Measurements from ENCODE around the gene PARD3. TPM values are rescaled to one million over a fixed set of nuclear protein-coding genes. Genes with fewer than 3 reads are reported as not detected.

PARD3 gene
- total RNA-seq, 1 experiment from 2014 or later = 154 TPM

GRCh38 chr10:34699904-34700517 is 115.1 kb downstream of the PARD3 start:
- Histone ChIP-seq H2AFZ (ENCODE audit: low read length) (no peak overlapping the region), H3F3A (ENCODE audit: low read length, unreplicated experiment) (peaks cover 22% of the 10 kb centered on the region), H4K20me1 (ENCODE audit: low read length) (peaks cover 33% of the 10 kb centered on the region), H3K4me1 (ENCODE audit: insufficient read depth, low read length) (peaks cover 60% of the 10 kb centered on the region), H3K27ac (ENCODE audit: low read length) (peak overlapping the region; percentile 66), H3K79me2 (ENCODE audit: low read length) (peaks cover 86% of the 10 kb centered on the region), H3K9me3 (ENCODE audit: low read length) (no peaks in the 10 kb centered on the region), H3K9me2 (replicated peaks; ENCODE audit: low read length) (no peaks in the 10 kb centered on the region), H3K4me3 (ENCODE audit: low read length) (peak overlapping the region; percentile 27; the same call in 1 of the 2 replicates), H3K9ac (ENCODE audit: low read length) (no peak overlapping the region), H3K36me3 (ENCODE audit: low read depth, low read length) (no peaks in the 10 kb centered on the region; the same call in 1 of the 2 replicates), H3K4me2 (ENCODE audit: low read length) (peak overlapping the region; percentile 68), H3K27me3 (ENCODE audit: low read length) (no peaks in the 10 kb centered on the region)
- ChIA-PET CTCF (interaction anchor here (0.7 kb wide), 1 partner anchor 854 kb away, joined by 5 read pairs; no protein-coding TSS in a partner anchor), POLR2A (ENCODE audit: unreplicated experiment) (no interaction called here)
- BruUV-seq (replicated peaks) = no TSS peak
- DNase-seq = peak; percentile 57
- TF ChIP-seq EZH2 (IDR thresholded peaks at IDR 0.05; ENCODE audit: low read length, unreplicated experiment) (no peak), EZH2phosphoT487 (IDR thresholded peaks at IDR 0.05; ENCODE audit: borderline replicate concordance, low read length) (no peak)
- TF ChIP-seq, protein P1, sequence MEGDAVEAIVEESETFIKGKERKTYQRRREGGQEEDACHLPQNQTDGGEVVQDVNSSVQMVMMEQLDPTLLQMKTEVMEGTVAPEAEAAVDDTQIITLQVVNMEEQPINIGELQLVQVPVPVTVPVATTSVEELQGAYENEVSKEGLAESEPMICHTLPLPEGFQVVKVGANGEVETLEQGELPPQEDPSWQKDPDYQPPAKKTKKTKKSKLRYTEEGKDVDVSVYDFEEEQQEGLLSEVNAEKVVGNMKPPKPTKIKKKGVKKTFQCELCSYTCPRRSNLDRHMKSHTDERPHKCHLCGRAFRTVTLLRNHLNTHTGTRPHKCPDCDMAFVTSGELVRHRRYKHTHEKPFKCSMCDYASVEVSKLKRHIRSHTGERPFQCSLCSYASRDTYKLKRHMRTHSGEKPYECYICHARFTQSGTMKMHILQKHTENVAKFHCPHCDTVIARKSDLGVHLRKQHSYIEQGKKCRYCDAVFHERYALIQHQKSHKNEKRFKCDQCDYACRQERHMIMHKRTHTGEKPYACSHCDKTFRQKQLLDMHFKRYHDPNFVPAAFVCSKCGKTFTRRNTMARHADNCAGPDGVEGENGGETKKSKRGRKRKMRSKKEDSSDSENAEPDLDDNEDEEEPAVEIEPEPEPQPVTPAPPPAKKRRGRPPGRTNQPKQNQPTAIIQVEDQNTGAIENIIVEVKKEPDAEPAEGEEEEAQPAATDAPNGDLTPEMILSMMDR (conservative IDR thresholded peaks at IDR 0.05; ENCODE audit: low read depth, low read length) = no peak
- ATAC-seq = no peak
- intact Hi-C loops (cut with micrococcal nuclease) = loop anchor here (1.0 kb wide), 3 partner anchors 10 to 32 kb away; no protein-coding TSS in a partner anchor

- peak overlapping the region; percentile 66 for H3K27ac ChIP-seq (ENCODE audit: low read length)
- H3K79me2 ChIP-seq (ENCODE audit: low read length) = peaks cover 79% of the 10 kb centered on the region
- no peak overlapping the region for H2AFZ ChIP-seq (ENCODE audit: low read length)
- H3K4me1 ChIP-seq (ENCODE audit: insufficient read depth, low read length) = peaks cover 59% of the 10 kb centered on the region
- no peak overlapping the region for H3K4me3 ChIP-seq (ENCODE audit: low read length)
- TF ChIP-seq EZH2phosphoT487 (IDR thresholded peaks at IDR 0.05; ENCODE audit: borderline replicate concordance, low read length) (no peak), EZH2 (IDR thresholded peaks at IDR 0.05; ENCODE audit: low read length, unreplicated experiment) (no peak)
- TF ChIP-seq, protein P1 (conservative IDR thresholded peaks at IDR 0.05; ENCODE audit: low read depth, low read length) = no peak
- CTCF ChIA-PET = interaction anchor here (0.7 kb wide), 1 partner anchor 856 kb away, joined by 5 read pairs; no protein-coding TSS in a partner anchor
- peak; percentile 78 for ATAC-seq
- no peaks in the 10 kb centered on the region; the same call in 1 of the 2 replicates for H3K36me3 ChIP-seq (ENCODE audit: low read depth, low read length)
- BruUV-seq (replicated peaks) = no TSS peak
- H3K9me2 ChIP-seq (replicated peaks; ENCODE audit: low read length) = no peaks in the 10 kb centered on the region
- POLR2A ChIA-PET (ENCODE audit: unreplicated experiment) = interaction anchor here (0.5 to 0.7 kb wide), 3 partner anchors 22 to 424 kb away, joined by 3 to 5 read pairs (median 3); no protein-coding TSS in a partner anchor
- H3K9ac ChIP-seq (ENCODE audit: low read length) = no peak overlapping the region
- H3F3A ChIP-seq (ENCODE audit: low read length, unreplicated experiment) = peaks cover 22% of the 10 kb centered on the region
- H3K4me2 ChIP-seq (ENCODE audit: low read length) = peak overlapping the region; percentile 68
- peak; percentile 100 for DNase-seq
- no peaks in the 10 kb centered on the region for H3K27me3 ChIP-seq (ENCODE audit: low read length)
- peaks cover 33% of the 10 kb centered on the region for H4K20me1 ChIP-seq (ENCODE audit: low read length)
- no peaks in the 10 kb centered on the region for H3K9me3 ChIP-seq (ENCODE audit: low read length)
- intact Hi-C loops (cut with micrococcal nuclease) = loop anchor here (1.0 kb wide), 3 partner anchors 11 to 33 kb away; no protein-coding TSS in a partner anchor
These were observed 116.1 kb downstream of the PARD3 start for GRCh38 chr10:34698979-34699378.
